ENCODE data around the gene OMG.

OMG gene

GRCh38 chr17:31286587-31286986, 10.5 kb downstream of the OMG start:
- TF ChIP-seq CREB1 (IDR thresholded peaks at IDR 0.05; ENCODE audit: low read depth) (no peak), RAD21 (IDR thresholded peaks at IDR 0.05; ENCODE audit: low read depth) (no peak), ZBTB7A (IDR thresholded peaks at IDR 0.05; ENCODE audit: low read depth) (no peak), TAF1 (IDR thresholded peaks at IDR 0.05; ENCODE audit: low read depth) (no peak), NFIC (IDR thresholded peaks at IDR 0.05) (no peak), EGR1 (IDR thresholded peaks at IDR 0.05) (no peak), MAX (IDR thresholded peaks at IDR 0.05) (no peak), USF1 (IDR thresholded peaks at IDR 0.05) (no peak), CEBPB (IDR thresholded peaks at IDR 0.05) (no peak), TEAD4 (IDR thresholded peaks at IDR 0.05) (no peak), YY1 (IDR thresholded peaks at IDR 0.05; ENCODE audit: low read depth) (no peak), FOXM1 (IDR thresholded peaks at IDR 0.05; ENCODE audit: borderline replicate concordance, low read depth) (no peak), REST (IDR thresholded peaks at IDR 0.05; ENCODE audit: low read depth) (no peak), EP300 (IDR thresholded peaks at IDR 0.05; ENCODE audit: borderline replicate concordance) (no peak), TCF12 (IDR thresholded peaks at IDR 0.05; ENCODE audit: low read depth) (no peak)

- TF ChIP-seq FOXM1 (IDR thresholded peaks at IDR 0.05; ENCODE audit: borderline replicate concordance, low read depth): no peak
- TF ChIP-seq TEAD4 (IDR thresholded peaks at IDR 0.05): no peak
- TF ChIP-seq RAD21 (IDR thresholded peaks at IDR 0.05; ENCODE audit: low read depth): no peak
- no peak for TF ChIP-seq ZBTB7A (IDR thresholded peaks at IDR 0.05; ENCODE audit: low read depth)
- TF ChIP-seq TCF12 (IDR thresholded peaks at IDR 0.05; ENCODE audit: low read depth): no peak
- no peak for TF ChIP-seq YY1 (IDR thresholded peaks at IDR 0.05; ENCODE audit: low read depth)
- no peak for TF ChIP-seq USF1 (IDR thresholded peaks at IDR 0.05)
- no peak for TF ChIP-seq EP300 (IDR thresholded peaks at IDR 0.05; ENCODE audit: borderline replicate concordance)
- no peak for TF ChIP-seq CREB1 (IDR thresholded peaks at IDR 0.05; ENCODE audit: low read depth)
- TF ChIP-seq NFIC (IDR thresholded peaks at IDR 0.05): no peak
- TF ChIP-seq TAF1 (IDR thresholded peaks at IDR 0.05; ENCODE audit: low read depth): no peak
- TF ChIP-seq CEBPB (IDR thresholded peaks at IDR 0.05): no peak
- no peak for TF ChIP-seq REST (IDR thresholded peaks at IDR 0.05; ENCODE audit: low read depth)
- no peak for TF ChIP-seq MAX (IDR thresholded peaks at IDR 0.05)
- TF ChIP-seq EGR1 (IDR thresholded peaks at IDR 0.05): no peak
Observed at GRCh38 chr17:31283841-31284240, 13.2 kb downstream of the OMG start.

GRCh38 chr17:31281061-31281460, 16.0 kb downstream of the OMG start:
- no peak for TF ChIP-seq MAX (IDR thresholded peaks at IDR 0.05)
- TF ChIP-seq RAD21 (IDR thresholded peaks at IDR 0.05; ENCODE audit: low read depth): no peak
- TF ChIP-seq TAF1 (IDR thresholded peaks at IDR 0.05; ENCODE audit: low read depth): no peak
- TF ChIP-seq NFIC (IDR thresholded peaks at IDR 0.05): no peak
- TF ChIP-seq TCF12 (IDR thresholded peaks at IDR 0.05; ENCODE audit: low read depth): no peak
- no peak for TF ChIP-seq EGR1 (IDR thresholded peaks at IDR 0.05)
- TF ChIP-seq REST (IDR thresholded peaks at IDR 0.05; ENCODE audit: low read depth): no peak
- no peak for TF ChIP-seq YY1 (IDR thresholded peaks at IDR 0.05; ENCODE audit: low read depth)
- no peak for TF ChIP-seq CREB1 (IDR thresholded peaks at IDR 0.05; ENCODE audit: low read depth)
- TF ChIP-seq TEAD4 (IDR thresholded peaks at IDR 0.05): no peak
- TF ChIP-seq CEBPB (IDR thresholded peaks at IDR 0.05): no peak
- TF ChIP-seq ZBTB7A (IDR thresholded peaks at IDR 0.05; ENCODE audit: low read depth): no peak
- no peak for TF ChIP-seq FOXM1 (IDR thresholded peaks at IDR 0.05; ENCODE audit: borderline replicate concordance, low read depth)
- no peak for TF ChIP-seq USF1 (IDR thresholded peaks at IDR 0.05)
- no peak for TF ChIP-seq EP300 (IDR thresholded peaks at IDR 0.05; ENCODE audit: borderline replicate concordance)
